Measurements from ENCODE around the gene POP7.

POP7 gene

DNA sequence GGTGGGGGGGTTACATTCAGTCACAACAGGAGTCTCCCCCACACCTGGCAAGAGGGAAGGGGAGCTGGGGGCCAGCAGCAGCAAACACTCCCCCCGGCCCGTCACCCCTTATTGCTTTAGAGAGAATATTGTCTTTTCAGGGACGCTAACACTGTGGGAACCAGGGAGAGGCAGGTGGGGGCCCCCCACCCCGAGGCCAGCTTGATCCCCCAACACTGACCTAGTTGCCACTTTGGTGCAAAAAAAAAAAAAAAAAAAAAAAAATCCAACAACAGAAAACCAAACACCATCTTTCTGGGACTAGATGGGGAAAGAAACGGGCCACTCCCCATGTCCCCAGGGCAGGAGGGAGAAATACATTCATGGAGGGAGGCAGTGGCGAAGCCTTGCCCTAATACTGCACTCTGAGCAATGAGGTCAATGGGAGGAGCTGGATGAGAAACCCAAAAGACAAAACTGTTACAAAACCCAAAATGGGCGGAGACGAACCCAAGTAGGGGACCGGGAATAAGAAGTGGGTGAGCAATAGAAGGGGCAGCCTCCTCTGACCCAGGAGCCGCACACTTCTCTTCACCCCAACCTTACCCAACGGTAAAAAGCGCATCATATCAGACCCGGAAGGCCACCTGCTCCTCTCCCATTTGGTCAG lies 25.9 kb upstream of the POP7 start:
- DNase-seq (ENCODE audit: low spot score): peak; percentile 15
- TF ChIP-seq, protein P1, sequence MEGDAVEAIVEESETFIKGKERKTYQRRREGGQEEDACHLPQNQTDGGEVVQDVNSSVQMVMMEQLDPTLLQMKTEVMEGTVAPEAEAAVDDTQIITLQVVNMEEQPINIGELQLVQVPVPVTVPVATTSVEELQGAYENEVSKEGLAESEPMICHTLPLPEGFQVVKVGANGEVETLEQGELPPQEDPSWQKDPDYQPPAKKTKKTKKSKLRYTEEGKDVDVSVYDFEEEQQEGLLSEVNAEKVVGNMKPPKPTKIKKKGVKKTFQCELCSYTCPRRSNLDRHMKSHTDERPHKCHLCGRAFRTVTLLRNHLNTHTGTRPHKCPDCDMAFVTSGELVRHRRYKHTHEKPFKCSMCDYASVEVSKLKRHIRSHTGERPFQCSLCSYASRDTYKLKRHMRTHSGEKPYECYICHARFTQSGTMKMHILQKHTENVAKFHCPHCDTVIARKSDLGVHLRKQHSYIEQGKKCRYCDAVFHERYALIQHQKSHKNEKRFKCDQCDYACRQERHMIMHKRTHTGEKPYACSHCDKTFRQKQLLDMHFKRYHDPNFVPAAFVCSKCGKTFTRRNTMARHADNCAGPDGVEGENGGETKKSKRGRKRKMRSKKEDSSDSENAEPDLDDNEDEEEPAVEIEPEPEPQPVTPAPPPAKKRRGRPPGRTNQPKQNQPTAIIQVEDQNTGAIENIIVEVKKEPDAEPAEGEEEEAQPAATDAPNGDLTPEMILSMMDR (IDR thresholded peaks at IDR 0.05; ENCODE audit: extremely low read depth, insufficient read depth, missing control alignments): no peak
- in situ Hi-C loops (cut with MboI; ENCODE audit: low pct_unique_long_range_greater_than_20kb, low sequenced_read_pairs, unreplicated experiment): no loop called here

- in situ Hi-C loops (cut with MboI; ENCODE audit: low pct_unique_long_range_greater_than_20kb, low sequenced_read_pairs, unreplicated experiment): no loop called here
- TF ChIP-seq, protein P1 (IDR thresholded peaks at IDR 0.05; ENCODE audit: extremely low read depth, insufficient read depth, missing control alignments): no peak
- DNase-seq (ENCODE audit: low spot score): no peak
Observed at GRCh38 chr7:100680576-100681271, 25.2 kb upstream of the POP7 start.

DNA sequence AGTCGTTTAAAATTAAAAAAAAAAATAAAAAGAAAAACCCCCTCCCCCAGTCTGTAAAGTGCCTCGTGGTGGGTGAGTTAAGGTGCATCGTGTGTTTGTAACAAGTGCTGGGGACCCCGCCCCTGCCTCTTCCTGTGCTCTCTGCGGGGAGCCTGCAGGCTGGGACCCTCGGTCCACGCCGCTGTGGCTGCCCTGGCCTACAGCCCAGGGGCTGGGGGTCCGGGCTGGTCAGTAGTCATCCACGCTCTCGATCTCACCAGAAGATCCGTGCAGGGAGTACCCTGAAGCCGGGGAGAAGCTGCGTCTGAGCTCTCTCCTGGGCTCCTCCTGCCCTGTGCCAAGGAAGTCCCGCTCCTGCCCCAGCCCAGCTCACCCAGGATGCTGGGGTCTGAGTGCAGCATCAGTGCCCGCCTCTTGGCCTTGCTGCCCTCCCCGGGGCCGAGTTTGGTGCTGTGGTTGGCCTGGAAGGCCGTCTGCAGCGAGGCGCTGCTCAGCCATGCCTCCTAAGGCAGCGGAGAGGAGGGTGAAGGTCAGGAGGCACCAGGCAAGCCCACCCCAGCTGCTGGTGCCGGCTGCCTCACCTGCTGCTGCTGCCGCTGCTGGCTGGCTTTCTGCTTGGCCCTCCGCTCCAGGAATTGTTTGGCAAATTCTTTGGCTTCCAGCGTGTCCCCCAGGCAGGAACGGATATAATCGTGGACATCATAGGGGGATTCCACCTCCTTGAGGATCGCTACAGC lies 24.3 kb upstream of the POP7 start:
- DNase-seq (ENCODE audit: low spot score): peak; percentile 27
- TF ChIP-seq, protein P1 (IDR thresholded peaks at IDR 0.05; ENCODE audit: extremely low read depth, insufficient read depth, missing control alignments): no peak
- in situ Hi-C loops (cut with MboI; ENCODE audit: low pct_unique_long_range_greater_than_20kb, low sequenced_read_pairs, unreplicated experiment): no loop called here

DNA sequence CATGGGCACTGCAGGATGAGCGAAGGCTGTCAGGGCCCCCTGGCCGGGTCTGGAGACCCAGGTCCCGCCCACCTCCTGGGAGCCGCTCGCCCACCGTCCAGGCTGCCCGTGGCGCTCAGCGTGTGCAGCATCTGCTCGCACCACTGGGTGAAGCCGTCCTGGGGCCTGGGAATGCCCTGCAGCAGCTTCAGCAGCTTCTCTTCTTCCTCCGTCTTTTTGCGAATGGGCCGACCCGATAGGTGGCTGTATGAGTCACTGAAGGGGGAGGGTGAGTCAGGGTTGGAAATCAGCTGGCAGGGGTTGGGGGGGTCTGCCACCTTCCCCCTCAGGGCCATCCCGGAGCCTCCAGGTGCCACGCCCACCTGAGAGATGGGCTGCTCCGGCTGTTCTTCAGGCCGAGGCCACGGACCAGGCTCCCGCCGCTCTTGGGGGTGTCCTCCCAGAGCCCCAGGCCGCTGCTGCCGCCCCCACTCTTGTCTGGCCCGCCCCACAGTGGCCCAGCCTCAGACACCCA lies 23.6 kb upstream of the POP7 start:
- in situ Hi-C loops (cut with MboI; ENCODE audit: low pct_unique_long_range_greater_than_20kb, low sequenced_read_pairs, unreplicated experiment): no loop called here
- TF ChIP-seq, protein P1 (IDR thresholded peaks at IDR 0.05; ENCODE audit: extremely low read depth, insufficient read depth, missing control alignments): no peak

GRCh38 chr7:100682991-100683658 lies 22.8 kb upstream of the POP7 start:
- TF ChIP-seq, protein P1 (IDR thresholded peaks at IDR 0.05; ENCODE audit: extremely low read depth, insufficient read depth, missing control alignments): no peak
- peak; percentile 20 for DNase-seq (ENCODE audit: low spot score)
- in situ Hi-C loops (cut with MboI; ENCODE audit: low pct_unique_long_range_greater_than_20kb, low sequenced_read_pairs, unreplicated experiment): no loop called here

More for the DNA sequence above, 23.6 kb upstream of the POP7 start:
- DNase-seq (ENCODE audit: low spot score): peak; percentile 23

Data from GM13977 (cell line).